Suppressor macrophage treated with lipopolysaccharide for 4 hours (primary cell): ENCODE results near the gene KDELR3.
"Not testable (repeated sequence)": the region's sequence is repeated elsewhere in the genome, so short reads cannot be mapped to it uniquely, and the experiment has no call there.

Experiments used
- DNase-seq: peaks from one replicate; pipeline ENCODE4 v3.0.0-alpha.2; 2020

Gene KDELR3

GRCh38 chr22:38456841-38457699 is 10.8 kb upstream of the KDELR3 start:
- no peak for DNase-seq

GRCh38 chr22:38460426-38460840 is 7.5 kb upstream of the KDELR3 start:
- no peak for DNase-seq

GRCh38 chr22:38461057-38461413 is 6.9 kb upstream of the KDELR3 start:
- no peak for DNase-seq

GRCh38 chr22:38461414-38462081 is 6.3 kb upstream of the KDELR3 start:
- DNase-seq, result peak; percentile 62

GRCh38 chr22:38462960-38463784 is 4.7 kb upstream of the KDELR3 start:
- DNase-seq, result no peak

- DNase-seq, result no peak
These were observed 2.8 kb upstream of the KDELR3 start for GRCh38 chr22:38464992-38465672.

- no peak for DNase-seq
These were observed 2.0 kb upstream of the KDELR3 start for GRCh38 chr22:38465673-38466490.

- DNase-seq, result no peak
These were observed 425 bp upstream of the KDELR3 start for GRCh38 chr22:38467438-38467903.

GRCh38 chr22:38468443-38469305 is 778 bp downstream of the KDELR3 start:
- DNase-seq, result no peak

GRCh38 chr22:38469306-38469781 is 1.4 kb downstream of the KDELR3 start:
- DNase-seq, result no peak

GRCh38 chr22:38470179-38470578 is 2.3 kb downstream of the KDELR3 start:
- not testable (repeated sequence) for DNase-seq

GRCh38 chr22:38471237-38471636 is 3.3 kb downstream of the KDELR3 start:
- no peak for DNase-seq

GRCh38 chr22:38474003-38474607 is 6.2 kb downstream of the KDELR3 start:
- no peak for DNase-seq

- no peak for DNase-seq
These were observed 9.7 kb downstream of the KDELR3 start for GRCh38 chr22:38477585-38477984.

GRCh38 chr22:38479096-38479837 is 11.4 kb downstream of the KDELR3 start:
- DNase-seq, result no peak

GRCh38 chr22:38481162-38481870 is 13.4 kb downstream of the KDELR3 start:
- no peak for DNase-seq

- DNase-seq, result no peak
These were observed 14.0 kb downstream of the KDELR3 start for GRCh38 chr22:38481871-38482332.

GRCh38 chr22:38482662-38483308 is 14.9 kb downstream of the KDELR3 start:
- no peak for DNase-seq
